K562 (cell line): Measurements from ENCODE around the gene CNIH1. TPM values are rescaled to one million over a fixed set of nuclear protein-coding genes. Genes with fewer than 3 reads are reported as not detected.
A peak's percentile ranks its signal among the peaks of the same experiment; 100 is the strongest.

Source experiments
- C11orf30 ChIP-seq: fragments of 450-650 bp; IDR thresholded peaks from 2 replicates; pipeline ENCODE4 v1.6.1; 2016; ENCODE audit warnings: low read depth, mild to moderate bottlenecking
- EP400 ChIP-seq: fragments of 450-650 bp; IDR thresholded peaks from 2 replicates; pipeline ENCODE4 v1.6.1; 2017; ENCODE audit warnings: antibody characterized with exemption, mild to moderate bottlenecking, moderate library complexity
- FOS ChIP-seq: IDR thresholded peaks from 3 replicates; pipeline ENCODE4 v1.6.1; 2011; ENCODE audit not compliant: insufficient read length; ENCODE audit errors: extremely low read depth
- FOSL1 ChIP-seq: fragments of 200-800 bp; sonication (Bioruptor generic); conservative IDR thresholded peaks from 2 replicates; pipeline ENCODE4 v1.6.1; 2016; ENCODE audit warnings: missing genetic modification characterization, missing compliant biosample characterization
- GATAD2B ChIP-seq: fragments of 450-650 bp; IDR thresholded peaks from 2 replicates; pipeline ENCODE4 v1.6.1; 2017; ENCODE audit warnings: mild to moderate bottlenecking, borderline replicate concordance
- HDAC3 ChIP-seq: fragments of 450-650 bp; IDR thresholded peaks from 2 replicates; pipeline ENCODE4 v1.6.1; 2018; ENCODE audit warnings: borderline replicate concordance, mild to moderate bottlenecking, moderate library complexity; ENCODE audit not compliant: partially characterized antibody
- JUNB ChIP-seq: fragments of 450-650 bp; formaldehyde crosslinking; conservative IDR thresholded peaks from 2 replicates; pipeline ENCODE4 v1.4.0; 2020; ENCODE audit warnings: mild to moderate bottlenecking
- NCOA2 ChIP-seq, 2 experiments: fragments of 450-650 bp; IDR thresholded peaks; 2 replicates each; pipeline ENCODE4 v1.6.1; 2018; ENCODE audit warnings: mild to moderate bottlenecking in 2 of 2, moderate library complexity in 1 of 2; ENCODE audit not compliant: partially characterized antibody in 2 of 2
- NCOR1 ChIP-seq: fragments of 450-650 bp; IDR thresholded peaks from 2 replicates; pipeline ENCODE4 v1.6.1; 2016; ENCODE audit warnings: mild to moderate bottlenecking, moderate library complexity
- NFATC3 ChIP-seq: fragments of 450-650 bp; IDR thresholded peaks from 2 replicates; pipeline ENCODE4 v1.6.1; 2017; ENCODE audit warnings: mild to moderate bottlenecking
- SMAD4 ChIP-seq: fragments of 250-450 bp; sonication (Bioruptor Pico); conservative IDR thresholded peaks from 2 replicates; pipeline ENCODE4 v1.8.0; 2021; ENCODE audit warnings: inconsistent platforms, mild to moderate bottlenecking, moderate library complexity
- SMARCC2 ChIP-seq: fragments of 450-650 bp; IDR thresholded peaks from 2 replicates; pipeline ENCODE4 v1.6.1; 2017; ENCODE audit warnings: antibody characterized with exemption, moderate library complexity, mild to moderate bottlenecking, low read depth
- SMARCE1 ChIP-seq: fragments of 450-650 bp; IDR thresholded peaks from 2 replicates; pipeline ENCODE4 v1.7.1; 2016; ENCODE audit warnings: mild to moderate bottlenecking
- SOX6 ChIP-seq: fragments of 450-650 bp; IDR thresholded peaks from 2 replicates; pipeline ENCODE4 v1.6.1; 2014; ENCODE audit warnings: mild to moderate bottlenecking
- TAF9B ChIP-seq: fragments of 450-650 bp; IDR thresholded peaks from 2 replicates; pipeline ENCODE4 v1.6.1; 2018; ENCODE audit warnings: mild to moderate bottlenecking; ENCODE audit not compliant: partially characterized antibody
- TCF3 ChIP-seq: sonication (generic); formaldehyde crosslinking; IDR thresholded peaks from 2 replicates; pipeline ENCODE4 v1.4.0; 2020; ENCODE audit warnings: mild to moderate bottlenecking, missing genetic modification reagents
- ZFP30 ChIP-seq: fragments of 250-450 bp; sonication (Bioruptor Pico); IDR thresholded peaks from 2 replicates; pipeline ENCODE4 v1.8.0; 2022; ENCODE audit warnings: moderate library complexity, mild to moderate bottlenecking, inconsistent platforms, borderline replicate concordance
- ZNF717 ChIP-seq: fragments of 250-450 bp; sonication (Bioruptor Pico); IDR thresholded peaks from 2 replicates; pipeline ENCODE4 v1.5.0; 2021
- polyA plus RNA-seq, 8 experiments: library from polyadenylated mRNA; depleted of rRNA in 4 of 8; stranded (reverse) in 5 of 8; unstranded in 3 of 8; fragments of >200 nt; fragmentation: Nextera tagmentation in 2 of 8; fragmentation: Illumina TruSeq in 1 of 8; extraction: Ambion mirVana in 2 of 8; extraction: Trizol in 1 of 8; gene quantifications; 2 replicates each; pipeline versions ENCODE4 v1.2.1 to v1.2.3, GENCODE V29; 2011 to 2014; ENCODE audit warnings: inconsistent platforms in 1 of 8, missing spikeins in 1 of 8
- total RNA-seq, 7 experiments: library from RNA; depleted of rRNA in 6 of 7; stranded (reverse); fragments of >200 nt in 6 of 7; fragmentation: Illumina TruSeq in 2 of 7; extraction: Trizol in 2 of 7; gene quantifications; 2 replicates each; pipeline versions ENCODE4 v1.2.1 to v1.2.3, GENCODE V29; 2011 to 2021; ENCODE audit warnings: low replicate concordance in 1 of 7
- TF ChIP-seq, protein P1 (sequence below), 2 experiments: fragments of 450-650 bp in 1 of 2; sonication (generic) in 1 of 2; formaldehyde crosslinking in 1 of 2; IDR thresholded peaks in 1 of 2; conservative IDR thresholded peaks in 1 of 2; 2 replicates each; pipeline versions ENCODE4 v1.6.1 to v1.8.1; 2016 to 2023; ENCODE audit warnings: mild to moderate bottlenecking in 2 of 2, moderate library complexity in 2 of 2, inconsistent platforms in 1 of 2, missing genetic modification reagents in 1 of 2
- TF ChIP-seq, protein P2 (sequence below), 2 experiments: fragments of 450-650 bp; conservative IDR thresholded peaks; 2 replicates each; pipeline ENCODE4 v1.6.1; 2017; ENCODE audit warnings: mild to moderate bottlenecking in 2 of 2, moderate library complexity in 2 of 2
- TF ChIP-seq, protein P3 (sequence below): fragments of 200-800 bp; sonication (Bioruptor generic); IDR thresholded peaks from 2 replicates; pipeline ENCODE4 v1.6.1; 2017; ENCODE audit warnings: missing genetic modification characterization, missing compliant biosample characterization

CNIH1 gene
- total and polyA plus RNA-seq, 9 of the 15 experiments (the other 6 are each of a cell fraction or from before 2014, with no cell fraction given): 13.9 to 283 (median 77.3) TPM

DNA sequence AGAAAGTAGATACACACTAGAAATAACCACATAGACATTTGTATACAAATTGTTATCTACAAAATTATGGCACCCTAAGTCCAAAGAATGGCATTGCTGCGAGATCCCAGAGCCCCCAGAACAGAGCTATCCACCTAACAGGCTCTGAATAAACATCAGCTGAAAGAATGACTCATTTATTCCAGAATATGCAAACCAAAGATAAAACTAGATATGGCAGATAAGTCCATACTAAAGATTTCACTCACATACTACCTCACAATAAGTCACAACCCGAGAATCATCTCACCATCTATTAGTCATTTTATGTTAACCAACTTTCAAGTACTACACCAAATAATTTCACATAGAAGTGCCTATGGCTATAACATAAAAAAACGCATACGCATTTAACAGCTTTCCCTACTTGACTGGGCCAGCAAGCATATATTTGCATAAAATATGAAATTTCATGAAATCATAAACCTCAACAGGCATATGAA, 5.6 kb downstream of the CNIH1 start (continued):
- TF ChIP-seq TCF3 (CRISPR knock-in tag) (peak; percentile 51), FOSL1 (tag) (peak; percentile 99), TAF9B (peak; percentile 48), ZFP30 (CRISPR knock-in tag) (no peak), SMARCC2 (peak; percentile 93), SMARCE1 (peak; percentile 97), NCOA2 (IDR thresholded peaks at IDR 0.05; ENCODE audit: partially characterized antibody in 2 of 2) (peak in 1 of 2 experiments; percentile 19), JUNB (CRISPR knock-in tag) (0 out of 2 replicates have a peak, but pooled peaks have one; percentile 56), NCOR1 (peak; percentile 57), NFATC3 (peak; percentile 97), GATAD2B (peak; percentile 72; the same call in 1 of the 2 replicates), SMAD4 (CRISPR knock-in tag) (no peak), FOS (peak; percentile 67), SOX6 (peak; percentile 55), C11orf30 (0 out of 2 replicates have a peak, but pooled peaks have one; percentile 34), EP400 (0 out of 2 replicates have a peak, but pooled peaks have one; percentile 27), HDAC3 (no peak), ZNF717 (CRISPR knock-in tag) (no peak)
- TF ChIP-seq, protein P1, sequence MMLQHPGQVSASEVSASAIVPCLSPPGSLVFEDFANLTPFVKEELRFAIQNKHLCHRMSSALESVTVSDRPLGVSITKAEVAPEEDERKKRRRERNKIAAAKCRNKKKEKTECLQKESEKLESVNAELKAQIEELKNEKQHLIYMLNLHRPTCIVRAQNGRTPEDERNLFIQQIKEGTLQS (IDR thresholded peaks at IDR 0.05): peak; percentile 92
- TF ChIP-seq, protein P1 (CRISPR knock-in tag; conservative IDR thresholded peaks at IDR 0.05): no peak
- TF ChIP-seq, protein P2, sequence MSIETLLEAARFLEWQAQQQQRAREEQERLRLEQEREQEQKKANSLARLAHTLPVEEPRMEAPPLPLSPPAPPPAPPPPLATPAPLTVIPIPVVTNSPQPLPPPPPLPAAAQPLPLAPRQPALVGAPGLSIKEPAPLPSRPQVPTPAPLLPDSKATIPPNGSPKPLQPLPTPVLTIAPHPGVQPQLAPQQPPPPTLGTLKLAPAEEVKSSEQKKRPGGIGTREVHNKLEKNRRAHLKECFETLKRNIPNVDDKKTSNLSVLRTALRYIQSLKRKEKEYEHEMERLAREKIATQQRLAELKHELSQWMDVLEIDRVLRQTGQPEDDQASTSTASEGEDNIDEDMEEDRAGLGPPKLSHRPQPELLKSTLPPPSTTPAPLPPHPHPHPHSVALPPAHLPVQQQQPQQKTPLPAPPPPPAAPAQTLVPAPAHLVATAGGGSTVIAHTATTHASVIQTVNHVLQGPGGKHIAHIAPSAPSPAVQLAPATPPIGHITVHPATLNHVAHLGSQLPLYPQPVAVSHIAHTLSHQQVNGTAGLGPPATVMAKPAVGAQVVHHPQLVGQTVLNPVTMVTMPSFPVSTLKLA (conservative IDR thresholded peaks at IDR 0.05): peak in 1 of 2 experiments; percentile 38; a peak in 1 of 4 replicates
- TF ChIP-seq, protein P3, sequence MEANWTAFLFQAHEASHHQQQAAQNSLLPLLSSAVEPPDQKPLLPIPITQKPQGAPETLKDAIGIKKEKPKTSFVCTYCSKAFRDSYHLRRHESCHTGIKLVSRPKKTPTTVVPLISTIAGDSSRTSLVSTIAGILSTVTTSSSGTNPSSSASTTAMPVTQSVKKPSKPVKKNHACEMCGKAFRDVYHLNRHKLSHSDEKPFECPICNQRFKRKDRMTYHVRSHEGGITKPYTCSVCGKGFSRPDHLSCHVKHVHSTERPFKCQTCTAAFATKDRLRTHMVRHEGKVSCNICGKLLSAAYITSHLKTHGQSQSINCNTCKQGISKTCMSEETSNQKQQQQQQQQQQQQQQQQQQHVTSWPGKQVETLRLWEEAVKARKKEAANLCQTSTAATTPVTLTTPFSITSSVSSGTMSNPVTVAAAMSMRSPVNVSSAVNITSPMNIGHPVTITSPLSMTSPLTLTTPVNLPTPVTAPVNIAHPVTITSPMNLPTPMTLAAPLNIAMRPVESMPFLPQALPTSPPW (CRISPR knock-in tag): peak; percentile 26; the same call in 1 of the 2 replicates
